GM12878 (cell line): ENCODE measurements around the gene UQCRQ. TPM values are rescaled to one million over a fixed set of nuclear protein-coding genes. Genes with fewer than 3 reads are reported as not detected.

Experiments
- ATAC-seq: fragments of 200-7000 bp; cut with Tn5 transposase; 3 replicates; pipeline ENCODE4 v1.9.1; 2020; ENCODE audit warnings: mild to moderate bottlenecking, moderate library complexity
- BruUV-seq: library from RNA; stranded (reverse); fragments of 400-500 nt; replicated peaks from 2 replicates; lab custom pipeline; 2021; lab: Mats Ljungman, UMichigan
- CTCF ChIA-PET: fragments of 300-600 bp; sonication (Branson Sonifier 250); formaldehyde crosslinking; extraction: SDS; loops from one replicate; lab custom pipeline; 2021; ENCODE audit warnings: inconsistent platforms; lab: Yijun Ruan, JAX
- POLR2A ChIA-PET: fragments of 350-600 bp; formaldehyde crosslinking; extraction: SDS; loops from one replicate; lab custom pipeline; 2021; ENCODE audit warnings: inconsistent platforms; lab: Charles Lee
- RAD21 ChIA-PET: fragments of 300-600 bp; sonication (Branson Sonifier 250); formaldehyde crosslinking; loops from one replicate; lab custom pipeline; 2023; ENCODE audit warnings: antibody characterized with exemption; ENCODE audit not compliant: unreplicated experiment; lab: Charles Lee
- SMC1A ChIA-PET: fragments of 300-600 bp; sonication (Branson Sonifier 250); formaldehyde crosslinking; loops from one replicate; lab custom pipeline; 2023; ENCODE audit not compliant: unreplicated experiment, uncharacterized antibody; lab: Charles Lee
- DNase-seq: peaks from one replicate; pipeline ENCODE4 v3.0.0-alpha.2; 2011; ENCODE audit warnings: low read depth, low spot score
- FAIRE-seq: peaks from 3 replicates; lab custom pipeline; 2011; peaks lifted over from hg19 to GRCh38; lab: Jason Lieb, UNC
- H2AFZ ChIP-seq: 2 replicates; pipeline ENCODE4 v1.6.0; 2011; ENCODE audit warnings: low read depth, low read length, control low read depth; ENCODE audit not compliant: control insufficient read depth
- H3K27ac ChIP-seq: 2 replicates; pipeline ENCODE4 v1.5.1; 2011; ENCODE audit warnings: control low read depth; ENCODE audit not compliant: control insufficient read depth, insufficient read depth
- H3K27me3 ChIP-seq, 2 experiments: replicated peaks in 1 of 2; 2 replicates each; pipeline versions ENCODE4 v1.6.0 to v1.6.1; 2011; ENCODE audit warnings: low read length in 1 of 2; ENCODE audit not compliant: control insufficient read depth in 2 of 2, insufficient read depth in 2 of 2
- H3K36me3 ChIP-seq, 2 experiments: 2 replicates each; pipeline ENCODE4 v1.5.1; 2011; ENCODE audit warnings: low read length in 1 of 2; ENCODE audit not compliant: control insufficient read depth in 2 of 2, insufficient read depth in 2 of 2
- H3K4me1 ChIP-seq: 2 replicates; pipeline ENCODE4 v1.6.1; 2011; ENCODE audit warnings: mild to moderate bottlenecking, low read length, moderate library complexity, mixed read lengths; ENCODE audit not compliant: control insufficient read depth, insufficient read depth
- H3K4me2 ChIP-seq: 2 replicates; pipeline ENCODE4 v1.6.0; 2011; ENCODE audit warnings: control low read depth; ENCODE audit not compliant: control insufficient read depth, insufficient read depth
- H3K4me3 ChIP-seq: fragments of 200-600 bp; sonication (generic); 2 replicates; pipeline ENCODE4 v1.5.1; 2016
- H3K79me2 ChIP-seq: 2 replicates; pipeline ENCODE4 v1.6.0; 2011; ENCODE audit warnings: low read length; ENCODE audit not compliant: control insufficient read depth, insufficient read depth
- H3K9ac ChIP-seq: 2 replicates; pipeline ENCODE4 v1.8.0; 2011; ENCODE audit warnings: low read length, control low read depth, mixed read lengths; ENCODE audit not compliant: control insufficient read depth, insufficient read depth
- H3K9me3 ChIP-seq: replicated peaks from 3 replicates; pipeline ENCODE4 v1.5.1; 2011; ENCODE audit warnings: mild to moderate bottlenecking, low read length; ENCODE audit not compliant: control insufficient read depth, insufficient read depth
- H4K20me1 ChIP-seq: 2 replicates; pipeline ENCODE4 v1.6.0; 2011; ENCODE audit not compliant: control insufficient read depth, insufficient read depth
- CHD1 ChIP-seq: IDR thresholded peaks from 2 replicates; pipeline ENCODE4 v1.6.1; 2012; ENCODE audit warnings: low read depth, low read length, improper control_type of control experiment
- ESRRA ChIP-seq: IDR thresholded peaks from 2 replicates; pipeline ENCODE4 v1.6.1; 2012; ENCODE audit warnings: mild to moderate bottlenecking, low read length, improper control_type of control experiment
- IKZF2 ChIP-seq, 2 experiments: fragments of 450-650 bp; IDR thresholded peaks; 2 replicates each; pipeline ENCODE4 v1.6.1; 2017; ENCODE audit warnings: mild to moderate bottlenecking in 2 of 2, moderate library complexity in 2 of 2
- NFYB ChIP-seq: IDR thresholded peaks from 2 replicates; pipeline ENCODE4 v1.6.1; 2011; ENCODE audit warnings: low read depth, mild to moderate bottlenecking, low read length, improper control_type of control experiment, moderate library complexity; ENCODE audit not compliant: insufficient read depth
- POU2F2 ChIP-seq: IDR thresholded peaks from 3 replicates; pipeline ENCODE4 v1.6.1; 2011; ENCODE audit warnings: low read depth, mild to moderate bottlenecking, low read length, borderline replicate concordance
- RBBP5 ChIP-seq: fragments of 200-600 bp; sonication (generic); conservative IDR thresholded peaks from 2 replicates; pipeline ENCODE4 v1.6.1; 2016
- SPI1 ChIP-seq: IDR thresholded peaks from 2 replicates; pipeline ENCODE4 v1.6.1; 2011; ENCODE audit warnings: low read depth, mild to moderate bottlenecking, low read length, moderate library complexity, borderline replicate concordance; ENCODE audit not compliant: insufficient read depth
- ZNF274 ChIP-seq: IDR thresholded peaks from one replicate; pipeline ENCODE4 v1.8.0; 2011; ENCODE audit not compliant: insufficient read length, insufficient read depth
- WGBS: methylation state at CpG from one replicate; pipeline ENCODE4 v1.1.6; 2016; ENCODE audit warnings: low lambda C conversion rate; ENCODE audit not compliant: insufficient replicate concordance, insufficient coverage; ENCODE audit errors: missing lambda C conversion rate; 5-methylcytosine and 5-hydroxymethylcytosine counted together
- in situ Hi-C: fragments of 300-500 bp; cut with MboI; formaldehyde crosslinking; loops from 9 replicates; pipeline ENCODE4 v1.14.3; 2018; ENCODE audit warnings: mixed read lengths
- intact Hi-C: fragments of 100-400 bp; cut with micrococcal nuclease; formaldehyde crosslinking; loops from one replicate; pipeline ENCODE4 v1.14.2; 2022; ENCODE audit not compliant: unreplicated experiment
- polyA plus RNA-seq, 11 experiments: library from polyadenylated mRNA; depleted of rRNA in 4 of 11; unstranded in 6 of 11; stranded (reverse) in 5 of 11; fragments of >200 nt; fragmentation: Nextera tagmentation in 4 of 11; fragmentation: Illumina TruSeq in 1 of 11; extraction: Ambion mirVana in 4 of 11; extraction: Trizol in 1 of 11; gene quantifications; 1 replicate in 1 of 11; 2 replicates in 10 of 11; pipeline versions ENCODE4 v1.2.1 to v1.2.3, GENCODE V29; 2011 to 2016; ENCODE audit warnings: inconsistent platforms in 2 of 11, missing spikeins in 2 of 11, low read depth in 1 of 11
- total RNA-seq, 4 experiments: library from RNA; depleted of rRNA in 3 of 4; stranded (reverse); fragments of >200 nt in 3 of 4; fragmentation: Illumina TruSeq in 1 of 4; extraction: Trizol in 1 of 4; gene quantifications; 2 replicates each; pipeline versions ENCODE4 v1.2.1 to v1.2.3, GENCODE V29; 2013 to 2021
- TF ChIP-seq, protein P1 (sequence below): fragments of 450-650 bp; IDR thresholded peaks from 2 replicates; pipeline ENCODE4 v1.6.1; 2017; ENCODE audit warnings: low read depth, mild to moderate bottlenecking, moderate library complexity
- TF ChIP-seq, protein P2 (sequence below): fragments of 450-650 bp; IDR thresholded peaks from 2 replicates; pipeline ENCODE4 v1.6.1; 2016; ENCODE audit warnings: mild to moderate bottlenecking, moderate library complexity, borderline replicate concordance
- TF ChIP-seq, protein P3 (sequence below): fragments of 450-650 bp; conservative IDR thresholded peaks from 2 replicates; pipeline ENCODE4 v1.6.1; 2017; ENCODE audit warnings: mild to moderate bottlenecking, moderate library complexity
- TF ChIP-seq, protein P4 (sequence below): fragments of 450-650 bp; IDR thresholded peaks from 2 replicates; pipeline ENCODE4 v1.6.1; 2018; ENCODE audit warnings: borderline replicate concordance, mild to moderate bottlenecking; ENCODE audit not compliant: partially characterized antibody

The UQCRQ gene
- total and polyA plus RNA-seq, 10 of the 15 experiments (the other 5 are each of a cell fraction or from before 2014, with no cell fraction given): 121 to 1,579 (median 408) TPM

DNA sequence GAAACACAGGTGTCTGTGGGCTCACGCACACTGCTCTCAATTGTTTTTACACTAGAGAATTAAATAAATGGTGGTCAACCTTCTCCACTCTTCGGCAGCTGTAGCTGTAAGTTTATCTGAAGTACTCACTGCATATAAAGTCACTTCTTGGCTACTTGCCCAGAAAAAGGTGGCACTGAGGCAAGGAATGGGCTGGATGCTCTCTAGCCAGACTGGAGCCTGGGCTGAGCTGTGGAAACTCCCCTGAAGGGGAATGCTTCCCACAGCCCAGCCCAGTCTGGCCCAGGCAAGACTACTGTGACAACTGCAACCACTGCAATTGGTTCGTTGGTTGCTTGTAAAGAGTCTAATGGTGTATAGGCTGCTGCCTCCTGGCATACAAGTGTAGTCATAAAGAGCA, 11.5 kb downstream of the UQCRQ start:
- ChIA-PET POLR2A (interaction anchor here (0.6 kb wide), 1 partner anchor 14 kb away, joined by 3 read pairs; no protein-coding TSS in a partner anchor), SMC1A (interaction anchor here (2.1 kb wide), 1 partner anchor 11 kb away, joined by 7 read pairs; the partner anchor contains the start of gene UQCRQ), CTCF (interaction anchor here (1.0 to 2.1 kb wide), 3 partner anchors 43 to 58 kb away, joined by 3 to 7 read pairs (median 3); partner anchors contain the start of gene SHROOM1), RAD21 (no interaction called here)
- no TSS peak for BruUV-seq
- H3K36me3 ChIP-seq: peaks cover 2 to 3% of the 10 kb centered on the region in 2 experiments; a peak in 3 of 4 replicates
- H3K79me2 ChIP-seq: no peaks in the 10 kb centered on the region
- no peaks in the 10 kb centered on the region for H3K9me3 ChIP-seq
- FAIRE-seq: no peak
- DNase-seq: no peak
- H3K4me1 ChIP-seq: no peaks in the 10 kb centered on the region
- no peaks in the 10 kb centered on the region for H4K20me1 ChIP-seq
- ATAC-seq: no peak
- H3K4me3 ChIP-seq: no peak overlapping the region
- H3K4me2 ChIP-seq: no peak overlapping the region
- no peaks in the 10 kb centered on the region for H3K27me3 ChIP-seq
- H2AFZ ChIP-seq: no peak overlapping the region
- in situ Hi-C loops (no loop called here), intact Hi-C loops (no loop called here)
- 82% methylated on average over 3 of the region's 3 CpGs for WGBS
- no peak overlapping the region for H3K27ac ChIP-seq
- no peak overlapping the region for H3K9ac ChIP-seq
- TF ChIP-seq, protein P1, sequence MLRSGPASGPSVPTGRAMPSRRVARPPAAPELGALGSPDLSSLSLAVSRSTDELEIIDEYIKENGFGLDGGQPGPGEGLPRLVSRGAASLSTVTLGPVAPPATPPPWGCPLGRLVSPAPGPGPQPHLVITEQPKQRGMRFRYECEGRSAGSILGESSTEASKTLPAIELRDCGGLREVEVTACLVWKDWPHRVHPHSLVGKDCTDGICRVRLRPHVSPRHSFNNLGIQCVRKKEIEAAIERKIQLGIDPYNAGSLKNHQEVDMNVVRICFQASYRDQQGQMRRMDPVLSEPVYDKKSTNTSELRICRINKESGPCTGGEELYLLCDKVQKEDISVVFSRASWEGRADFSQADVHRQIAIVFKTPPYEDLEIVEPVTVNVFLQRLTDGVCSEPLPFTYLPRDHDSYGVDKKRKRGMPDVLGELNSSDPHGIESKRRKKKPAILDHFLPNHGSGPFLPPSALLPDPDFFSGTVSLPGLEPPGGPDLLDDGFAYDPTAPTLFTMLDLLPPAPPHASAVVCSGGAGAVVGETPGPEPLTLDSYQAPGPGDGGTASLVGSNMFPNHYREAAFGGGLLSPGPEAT: no peak
- TF ChIP-seq SPI1 (no peak), ZNF274 (no peak), RBBP5 (no peak), IKZF2 (IDR thresholded peaks at IDR 0.05) (no peak), ESRRA (no peak), POU2F2 (no peak), NFYB (no peak), CHD1 (no peak)
- TF ChIP-seq, protein P2, sequence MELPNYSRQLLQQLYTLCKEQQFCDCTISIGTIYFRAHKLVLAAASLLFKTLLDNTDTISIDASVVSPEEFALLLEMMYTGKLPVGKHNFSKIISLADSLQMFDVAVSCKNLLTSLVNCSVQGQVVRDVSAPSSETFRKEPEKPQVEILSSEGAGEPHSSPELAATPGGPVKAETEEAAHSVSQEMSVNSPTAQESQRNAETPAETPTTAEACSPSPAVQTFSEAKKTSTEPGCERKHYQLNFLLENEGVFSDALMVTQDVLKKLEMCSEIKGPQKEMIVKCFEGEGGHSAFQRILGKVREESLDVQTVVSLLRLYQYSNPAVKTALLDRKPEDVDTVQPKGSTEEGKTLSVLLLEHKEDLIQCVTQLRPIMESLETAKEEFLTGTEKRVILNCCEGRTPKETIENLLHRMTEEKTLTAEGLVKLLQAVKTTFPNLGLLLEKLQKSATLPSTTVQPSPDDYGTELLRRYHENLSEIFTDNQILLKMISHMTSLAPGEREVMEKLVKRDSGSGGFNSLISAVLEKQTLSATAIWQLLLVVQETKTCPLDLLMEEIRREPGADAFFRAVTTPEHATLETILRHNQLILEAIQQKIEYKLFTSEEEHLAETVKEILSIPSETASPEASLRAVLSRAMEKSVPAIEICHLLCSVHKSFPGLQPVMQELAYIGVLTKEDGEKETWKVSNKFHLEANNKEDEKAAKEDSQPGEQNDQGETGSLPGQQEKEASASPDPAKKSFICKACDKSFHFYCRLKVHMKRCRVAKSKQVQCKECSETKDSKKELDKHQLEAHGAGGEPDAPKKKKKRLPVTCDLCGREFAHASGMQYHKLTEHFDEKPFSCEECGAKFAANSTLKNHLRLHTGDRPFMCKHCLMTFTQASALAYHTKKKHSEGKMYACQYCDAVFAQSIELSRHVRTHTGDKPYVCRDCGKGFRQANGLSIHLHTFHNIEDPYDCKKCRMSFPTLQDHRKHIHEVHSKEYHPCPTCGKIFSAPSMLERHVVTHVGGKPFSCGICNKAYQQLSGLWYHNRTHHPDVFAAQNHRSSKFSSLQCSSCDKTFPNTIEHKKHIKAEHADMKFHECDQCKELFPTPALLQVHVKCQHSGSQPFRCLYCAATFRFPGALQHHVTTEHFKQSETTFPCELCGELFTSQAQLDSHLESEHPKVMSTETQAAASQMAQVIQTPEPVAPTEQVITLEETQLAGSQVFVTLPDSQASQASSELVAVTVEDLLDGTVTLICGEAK: no peak
- TF ChIP-seq, protein P3, sequence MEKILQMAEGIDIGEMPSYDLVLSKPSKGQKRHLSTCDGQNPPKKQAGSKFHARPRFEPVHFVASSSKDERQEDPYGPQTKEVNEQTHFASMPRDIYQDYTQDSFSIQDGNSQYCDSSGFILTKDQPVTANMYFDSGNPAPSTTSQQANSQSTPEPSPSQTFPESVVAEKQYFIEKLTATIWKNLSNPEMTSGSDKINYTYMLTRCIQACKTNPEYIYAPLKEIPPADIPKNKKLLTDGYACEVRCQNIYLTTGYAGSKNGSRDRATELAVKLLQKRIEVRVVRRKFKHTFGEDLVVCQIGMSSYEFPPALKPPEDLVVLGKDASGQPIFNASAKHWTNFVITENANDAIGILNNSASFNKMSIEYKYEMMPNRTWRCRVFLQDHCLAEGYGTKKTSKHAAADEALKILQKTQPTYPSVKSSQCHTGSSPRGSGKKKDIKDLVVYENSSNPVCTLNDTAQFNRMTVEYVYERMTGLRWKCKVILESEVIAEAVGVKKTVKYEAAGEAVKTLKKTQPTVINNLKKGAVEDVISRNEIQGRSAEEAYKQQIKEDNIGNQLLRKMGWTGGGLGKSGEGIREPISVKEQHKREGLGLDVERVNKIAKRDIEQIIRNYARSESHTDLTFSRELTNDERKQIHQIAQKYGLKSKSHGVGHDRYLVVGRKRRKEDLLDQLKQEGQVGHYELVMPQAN: no peak
- TF ChIP-seq, protein P4, sequence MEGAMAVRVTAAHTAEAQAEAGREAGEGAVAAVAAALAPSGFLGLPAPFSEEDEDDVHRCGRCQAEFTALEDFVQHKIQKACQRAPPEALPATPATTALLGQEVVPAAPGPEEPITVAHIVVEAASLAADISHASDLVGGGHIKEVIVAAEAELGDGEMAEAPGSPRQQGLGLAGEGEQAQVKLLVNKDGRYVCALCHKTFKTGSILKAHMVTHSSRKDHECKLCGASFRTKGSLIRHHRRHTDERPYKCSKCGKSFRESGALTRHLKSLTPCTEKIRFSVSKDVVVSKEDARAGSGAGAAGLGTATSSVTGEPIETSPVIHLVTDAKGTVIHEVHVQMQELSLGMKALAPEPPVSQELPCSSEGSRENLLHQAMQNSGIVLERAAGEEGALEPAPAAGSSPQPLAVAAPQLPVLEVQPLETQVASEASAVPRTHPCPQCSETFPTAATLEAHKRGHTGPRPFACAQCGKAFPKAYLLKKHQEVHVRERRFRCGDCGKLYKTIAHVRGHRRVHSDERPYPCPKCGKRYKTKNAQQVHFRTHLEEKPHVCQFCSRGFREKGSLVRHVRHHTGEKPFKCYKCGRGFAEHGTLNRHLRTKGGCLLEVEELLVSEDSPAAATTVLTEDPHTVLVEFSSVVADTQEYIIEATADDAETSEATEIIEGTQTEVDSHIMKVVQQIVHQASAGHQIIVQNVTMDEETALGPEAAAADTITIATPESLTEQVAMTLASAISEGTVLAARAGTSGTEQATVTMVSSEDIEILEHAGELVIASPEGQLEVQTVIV: no peak
